HepG2 (cell line): Measurements from ENCODE around the gene RASIP1. TPM values are rescaled to one million over a fixed set of nuclear protein-coding genes. Genes with fewer than 3 reads are reported as not detected.

Experiments
- DMAP1 ChIP-seq: IDR thresholded peaks from 2 replicates; pipeline ENCODE4 v1.6.1; 2016
- GATA4 ChIP-seq: sonication (generic); IDR thresholded peaks from 2 replicates; pipeline ENCODE4 v1.6.1; 2016; ENCODE audit warnings: antibody characterized with exemption, low read depth, borderline replicate concordance
- NFE2L1 ChIP-seq: sonication (generic); formaldehyde crosslinking; IDR thresholded peaks from 2 replicates; pipeline ENCODE4 v1.4.0; 2020; ENCODE audit warnings: missing genetic modification reagents, mild to moderate bottlenecking, borderline replicate concordance
- NR2F1 ChIP-seq, 2 experiments: fragments of 450-650 bp in 1 of 2; formaldehyde crosslinking in 1 of 2; IDR thresholded peaks; 2 replicates each; pipeline versions ENCODE4 v1.5.0 to v1.6.1; 2016 to 2020; ENCODE audit warnings: mild to moderate bottlenecking in 1 of 2, missing compliant biosample characterization in 1 of 2, missing genetic modification reagents in 1 of 2, moderate library complexity in 1 of 2
- POLR2AphosphoS2 ChIP-seq: IDR thresholded peaks from 2 replicates; pipeline ENCODE4 v1.6.1; 2011; ENCODE audit warnings: low read depth, low read length, improper control_type of control experiment
- REXO4 ChIP-seq: sonication (generic); formaldehyde crosslinking; IDR thresholded peaks from 2 replicates; pipeline ENCODE4 v1.8.0; 2022; ENCODE audit warnings: missing genetic modification reagents, mild to moderate bottlenecking, borderline replicate concordance
- SOX6 ChIP-seq, 2 experiments: fragments of 450-650 bp in 1 of 2; sonication (generic) in 1 of 2; formaldehyde crosslinking in 1 of 2; IDR thresholded peaks; 2 replicates each; pipeline versions ENCODE4 v1.4.0 to v1.6.1; 2017 to 2020; ENCODE audit warnings: antibody characterized with exemption in 1 of 2, mild to moderate bottlenecking in 1 of 2, missing genetic modification reagents in 1 of 2
- STAT5B ChIP-seq: sonication (generic); formaldehyde crosslinking; IDR thresholded peaks from 2 replicates; pipeline ENCODE4 v1.4.0; 2020; ENCODE audit warnings: missing genetic modification reagents
- XRCC5 ChIP-seq: fragments of 200-400 bp; formaldehyde crosslinking; optimal IDR thresholded peaks from 2 replicates; pipeline ENCODE3; 2017; ENCODE audit warnings: mild to moderate bottlenecking, low read length
- ZNF282 ChIP-seq: fragments of 450-650 bp; IDR thresholded peaks from 2 replicates; pipeline ENCODE4 v1.6.1; 2018; ENCODE audit not compliant: partially characterized antibody
- ZNF335 ChIP-seq: sonication (generic); formaldehyde crosslinking; IDR thresholded peaks from 2 replicates; pipeline ENCODE4 v1.4.0; 2020; ENCODE audit warnings: missing genetic modification reagents
- ZNF547 ChIP-seq: sonication (generic); formaldehyde crosslinking; IDR thresholded peaks from 2 replicates; pipeline ENCODE4 v1.5.1; 2020; ENCODE audit warnings: mild to moderate bottlenecking, missing genetic modification reagents
- ZNF616 ChIP-seq: sonication (generic); formaldehyde crosslinking; IDR thresholded peaks from 2 replicates; pipeline ENCODE4 v1.5.0; 2020; ENCODE audit warnings: low read depth, mild to moderate bottlenecking, missing genetic modification reagents
- polyA plus RNA-seq, 8 experiments: library from polyadenylated mRNA; depleted of rRNA in 3 of 8; stranded (reverse) in 7 of 8; unstranded in 1 of 8; fragments of >200 nt; fragmentation: Illumina TruSeq in 4 of 8; extraction: Trizol in 4 of 8; gene quantifications; 2 replicates each; pipeline versions ENCODE4 v1.2.1 to v1.2.3, GENCODE V29; 2011 to 2016; ENCODE audit warnings: low read depth in 4 of 8, missing spikeins in 1 of 8, mixed read lengths in 1 of 8; ENCODE audit not compliant: insufficient read depth in 1 of 8
- total RNA-seq, 5 experiments: library from RNA; depleted of rRNA; stranded (reverse); fragments of >200 nt; fragmentation: Illumina TruSeq; extraction: Trizol; gene quantifications; 2 replicates each; pipeline ENCODE4 v1.2.3, GENCODE V29; 2016; ENCODE audit warnings: low read depth in 1 of 5
- TF ChIP-seq, protein P1 (sequence below), 2 experiments: IDR thresholded peaks; 2 replicates each; pipeline ENCODE4 v1.6.1; 2011 to 2012; ENCODE audit warnings: low read length in 2 of 2, borderline replicate concordance in 1 of 2, low read depth in 1 of 2, mild to moderate bottlenecking in 1 of 2, moderate library complexity in 1 of 2
- TF ChIP-seq, protein P2 (sequence below): sonication (generic); formaldehyde crosslinking; IDR thresholded peaks from 2 replicates; pipeline ENCODE4 v1.8.1; 2022; ENCODE audit warnings: low read depth, mild to moderate bottlenecking, missing genetic modification reagents
- TF ChIP-seq, protein P3 (sequence below): sonication (generic); formaldehyde crosslinking; IDR thresholded peaks from 2 replicates; pipeline ENCODE4 v1.4.0; 2020; ENCODE audit warnings: missing genetic modification reagents, borderline replicate concordance
- TF ChIP-seq, protein P4 (sequence below): IDR thresholded peaks from 2 replicates; pipeline ENCODE4 v1.6.1; 2016; ENCODE audit warnings: mild to moderate bottlenecking, missing biosample characterization, missing genetic modification reagents
- TF ChIP-seq, protein P5 (sequence below): sonication (generic); formaldehyde crosslinking; IDR thresholded peaks from 2 replicates; pipeline ENCODE4 v1.4.0; 2020; ENCODE audit warnings: missing genetic modification reagents; ENCODE audit errors: not compliant biosample characterization

RASIP1 gene
- total and polyA plus RNA-seq, 2 of the 13 experiments (the other 11 are each of a cell fraction or from before 2014, with no cell fraction given): 0.44 to 0.58 TPM

DNA sequence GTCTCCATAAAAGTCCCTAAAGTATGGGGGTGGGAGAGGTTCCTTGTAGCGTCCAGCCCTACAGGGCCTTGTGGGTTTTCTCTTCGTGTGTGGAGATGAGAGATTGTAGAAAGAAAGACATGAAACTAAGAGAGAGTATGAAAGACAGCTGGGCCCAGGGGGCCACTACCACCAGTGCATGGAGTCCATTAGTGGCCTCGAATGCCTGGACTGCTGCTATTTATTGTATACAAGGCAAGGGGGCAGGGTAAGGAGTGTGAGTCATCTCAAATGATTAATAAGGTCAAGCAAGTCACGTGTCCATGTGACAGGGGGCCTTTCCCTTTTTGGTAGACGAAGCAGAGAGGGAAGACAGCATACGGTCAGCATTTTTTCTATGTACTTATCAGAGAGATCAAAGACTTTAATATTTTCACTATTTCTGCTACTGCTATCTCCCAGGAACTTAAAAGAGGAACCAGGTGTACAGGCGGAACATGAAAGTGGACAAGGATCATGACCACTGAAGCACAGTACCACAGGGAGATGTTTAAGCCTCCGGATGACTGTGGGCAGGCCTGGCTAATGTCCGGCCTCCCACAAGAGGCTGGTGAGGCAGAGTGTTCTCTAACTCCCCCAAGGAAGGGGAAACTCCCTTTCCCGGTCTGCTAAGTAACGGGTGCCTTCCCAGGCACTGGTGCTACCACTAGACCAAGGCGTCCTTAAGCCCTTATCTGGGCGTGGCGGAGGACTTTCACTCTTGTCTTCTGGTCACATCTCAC, 40.4 kb upstream of the RASIP1 start (continued):
- no peak for TF ChIP-seq SOX6 (IDR thresholded peaks at IDR 0.05)
- TF ChIP-seq SOX6 (CRISPR knock-in tag; IDR thresholded peaks at IDR 0.05): no peak; the same call in 1 of the 2 replicates
- TF ChIP-seq, protein P1, sequence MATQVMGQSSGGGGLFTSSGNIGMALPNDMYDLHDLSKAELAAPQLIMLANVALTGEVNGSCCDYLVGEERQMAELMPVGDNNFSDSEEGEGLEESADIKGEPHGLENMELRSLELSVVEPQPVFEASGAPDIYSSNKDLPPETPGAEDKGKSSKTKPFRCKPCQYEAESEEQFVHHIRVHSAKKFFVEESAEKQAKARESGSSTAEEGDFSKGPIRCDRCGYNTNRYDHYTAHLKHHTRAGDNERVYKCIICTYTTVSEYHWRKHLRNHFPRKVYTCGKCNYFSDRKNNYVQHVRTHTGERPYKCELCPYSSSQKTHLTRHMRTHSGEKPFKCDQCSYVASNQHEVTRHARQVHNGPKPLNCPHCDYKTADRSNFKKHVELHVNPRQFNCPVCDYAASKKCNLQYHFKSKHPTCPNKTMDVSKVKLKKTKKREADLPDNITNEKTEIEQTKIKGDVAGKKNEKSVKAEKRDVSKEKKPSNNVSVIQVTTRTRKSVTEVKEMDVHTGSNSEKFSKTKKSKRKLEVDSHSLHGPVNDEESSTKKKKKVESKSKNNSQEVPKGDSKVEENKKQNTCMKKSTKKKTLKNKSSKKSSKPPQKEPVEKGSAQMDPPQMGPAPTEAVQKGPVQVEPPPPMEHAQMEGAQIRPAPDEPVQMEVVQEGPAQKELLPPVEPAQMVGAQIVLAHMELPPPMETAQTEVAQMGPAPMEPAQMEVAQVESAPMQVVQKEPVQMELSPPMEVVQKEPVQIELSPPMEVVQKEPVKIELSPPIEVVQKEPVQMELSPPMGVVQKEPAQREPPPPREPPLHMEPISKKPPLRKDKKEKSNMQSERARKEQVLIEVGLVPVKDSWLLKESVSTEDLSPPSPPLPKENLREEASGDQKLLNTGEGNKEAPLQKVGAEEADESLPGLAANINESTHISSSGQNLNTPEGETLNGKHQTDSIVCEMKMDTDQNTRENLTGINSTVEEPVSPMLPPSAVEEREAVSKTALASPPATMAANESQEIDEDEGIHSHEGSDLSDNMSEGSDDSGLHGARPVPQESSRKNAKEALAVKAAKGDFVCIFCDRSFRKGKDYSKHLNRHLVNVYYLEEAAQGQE (IDR thresholded peaks at IDR 0.05; ENCODE audit: borderline replicate concordance in 1 of 2, low read depth in 1 of 2, low read length in 2 of 2): no peak
- TF ChIP-seq ZNF282: no peak
- no peak for TF ChIP-seq ZNF616 (CRISPR knock-in tag)
- TF ChIP-seq DMAP1 (CRISPR knock-in tag): no peak
- TF ChIP-seq, protein P2, sequence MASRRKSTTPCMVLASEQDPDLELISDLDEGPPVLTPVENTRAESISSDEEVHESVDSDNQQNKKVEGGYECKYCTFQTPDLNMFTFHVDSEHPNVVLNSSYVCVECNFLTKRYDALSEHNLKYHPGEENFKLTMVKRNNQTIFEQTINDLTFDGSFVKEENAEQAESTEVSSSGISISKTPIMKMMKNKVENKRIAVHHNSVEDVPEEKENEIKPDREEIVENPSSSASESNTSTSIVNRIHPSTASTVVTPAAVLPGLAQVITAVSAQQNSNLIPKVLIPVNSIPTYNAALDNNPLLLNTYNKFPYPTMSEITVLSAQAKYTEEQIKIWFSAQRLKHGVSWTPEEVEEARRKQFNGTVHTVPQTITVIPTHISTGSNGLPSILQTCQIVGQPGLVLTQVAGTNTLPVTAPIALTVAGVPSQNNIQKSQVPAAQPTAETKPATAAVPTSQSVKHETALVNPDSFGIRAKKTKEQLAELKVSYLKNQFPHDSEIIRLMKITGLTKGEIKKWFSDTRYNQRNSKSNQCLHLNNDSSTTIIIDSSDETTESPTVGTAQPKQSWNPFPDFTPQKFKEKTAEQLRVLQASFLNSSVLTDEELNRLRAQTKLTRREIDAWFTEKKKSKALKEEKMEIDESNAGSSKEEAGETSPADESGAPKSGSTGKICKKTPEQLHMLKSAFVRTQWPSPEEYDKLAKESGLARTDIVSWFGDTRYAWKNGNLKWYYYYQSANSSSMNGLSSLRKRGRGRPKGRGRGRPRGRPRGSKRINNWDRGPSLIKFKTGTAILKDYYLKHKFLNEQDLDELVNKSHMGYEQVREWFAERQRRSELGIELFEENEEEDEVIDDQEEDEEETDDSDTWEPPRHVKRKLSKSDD (CRISPR knock-in tag): no peak
- TF ChIP-seq REXO4 (CRISPR knock-in tag): no peak
- TF ChIP-seq POLR2AphosphoS2: no peak
- 0 out of 2 replicates have a peak, but pooled peaks have one; percentile 34 for TF ChIP-seq ZNF335 (CRISPR knock-in tag)
- TF ChIP-seq, protein P3, sequence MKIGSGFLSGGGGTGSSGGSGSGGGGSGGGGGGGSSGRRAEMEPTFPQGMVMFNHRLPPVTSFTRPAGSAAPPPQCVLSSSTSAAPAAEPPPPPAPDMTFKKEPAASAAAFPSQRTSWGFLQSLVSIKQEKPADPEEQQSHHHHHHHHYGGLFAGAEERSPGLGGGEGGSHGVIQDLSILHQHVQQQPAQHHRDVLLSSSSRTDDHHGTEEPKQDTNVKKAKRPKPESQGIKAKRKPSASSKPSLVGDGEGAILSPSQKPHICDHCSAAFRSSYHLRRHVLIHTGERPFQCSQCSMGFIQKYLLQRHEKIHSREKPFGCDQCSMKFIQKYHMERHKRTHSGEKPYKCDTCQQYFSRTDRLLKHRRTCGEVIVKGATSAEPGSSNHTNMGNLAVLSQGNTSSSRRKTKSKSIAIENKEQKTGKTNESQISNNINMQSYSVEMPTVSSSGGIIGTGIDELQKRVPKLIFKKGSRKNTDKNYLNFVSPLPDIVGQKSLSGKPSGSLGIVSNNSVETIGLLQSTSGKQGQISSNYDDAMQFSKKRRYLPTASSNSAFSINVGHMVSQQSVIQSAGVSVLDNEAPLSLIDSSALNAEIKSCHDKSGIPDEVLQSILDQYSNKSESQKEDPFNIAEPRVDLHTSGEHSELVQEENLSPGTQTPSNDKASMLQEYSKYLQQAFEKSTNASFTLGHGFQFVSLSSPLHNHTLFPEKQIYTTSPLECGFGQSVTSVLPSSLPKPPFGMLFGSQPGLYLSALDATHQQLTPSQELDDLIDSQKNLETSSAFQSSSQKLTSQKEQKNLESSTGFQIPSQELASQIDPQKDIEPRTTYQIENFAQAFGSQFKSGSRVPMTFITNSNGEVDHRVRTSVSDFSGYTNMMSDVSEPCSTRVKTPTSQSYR (CRISPR knock-in tag): peak; percentile 75; the same call in 1 of the 2 replicates
- TF ChIP-seq, protein P4, sequence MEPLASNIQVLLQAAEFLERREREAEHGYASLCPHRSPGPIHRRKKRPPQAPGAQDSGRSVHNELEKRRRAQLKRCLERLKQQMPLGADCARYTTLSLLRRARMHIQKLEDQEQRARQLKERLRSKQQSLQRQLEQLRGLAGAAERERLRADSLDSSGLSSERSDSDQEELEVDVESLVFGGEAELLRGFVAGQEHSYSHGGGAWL (CRISPR knock-in tag): no peak
- no peak for TF ChIP-seq ZNF547 (CRISPR knock-in tag)
- TF ChIP-seq, protein P5, sequence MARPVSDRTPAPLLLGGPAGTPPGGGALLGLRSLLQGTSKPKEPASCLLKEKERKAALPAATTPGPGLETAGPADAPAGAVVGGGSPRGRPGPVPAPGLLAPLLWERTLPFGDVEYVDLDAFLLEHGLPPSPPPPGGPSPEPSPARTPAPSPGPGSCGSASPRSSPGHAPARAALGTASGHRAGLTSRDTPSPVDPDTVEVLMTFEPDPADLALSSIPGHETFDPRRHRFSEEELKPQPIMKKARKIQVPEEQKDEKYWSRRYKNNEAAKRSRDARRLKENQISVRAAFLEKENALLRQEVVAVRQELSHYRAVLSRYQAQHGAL (CRISPR knock-in tag): no peak
- no peak for TF ChIP-seq NFE2L1
- no peak for TF ChIP-seq XRCC5
- TF ChIP-seq NR2F1 (CRISPR knock-in tag; IDR thresholded peaks at IDR 0.05): peak in 1 of 2 experiments; percentile 49; a peak in 1 of 4 replicates
- TF ChIP-seq GATA4: no peak
- TF ChIP-seq STAT5B (CRISPR knock-in tag): no peak
